HG03521 (cell line): Measurements from ENCODE around the gene ZNF444.
"Not testable (repeated sequence)": the region's sequence is repeated elsewhere in the genome, so short reads cannot be mapped to it uniquely, and the experiment has no call there.

Experiments used
- ATAC-seq: cut with Tn5 transposase; IDR thresholded peaks from one replicate; pipeline ENCODE4 v1.9.1; 2021; ENCODE audit warnings: mild to moderate bottlenecking, moderate library complexity; ENCODE audit not compliant: unreplicated experiment

ZNF444 gene

DNA sequence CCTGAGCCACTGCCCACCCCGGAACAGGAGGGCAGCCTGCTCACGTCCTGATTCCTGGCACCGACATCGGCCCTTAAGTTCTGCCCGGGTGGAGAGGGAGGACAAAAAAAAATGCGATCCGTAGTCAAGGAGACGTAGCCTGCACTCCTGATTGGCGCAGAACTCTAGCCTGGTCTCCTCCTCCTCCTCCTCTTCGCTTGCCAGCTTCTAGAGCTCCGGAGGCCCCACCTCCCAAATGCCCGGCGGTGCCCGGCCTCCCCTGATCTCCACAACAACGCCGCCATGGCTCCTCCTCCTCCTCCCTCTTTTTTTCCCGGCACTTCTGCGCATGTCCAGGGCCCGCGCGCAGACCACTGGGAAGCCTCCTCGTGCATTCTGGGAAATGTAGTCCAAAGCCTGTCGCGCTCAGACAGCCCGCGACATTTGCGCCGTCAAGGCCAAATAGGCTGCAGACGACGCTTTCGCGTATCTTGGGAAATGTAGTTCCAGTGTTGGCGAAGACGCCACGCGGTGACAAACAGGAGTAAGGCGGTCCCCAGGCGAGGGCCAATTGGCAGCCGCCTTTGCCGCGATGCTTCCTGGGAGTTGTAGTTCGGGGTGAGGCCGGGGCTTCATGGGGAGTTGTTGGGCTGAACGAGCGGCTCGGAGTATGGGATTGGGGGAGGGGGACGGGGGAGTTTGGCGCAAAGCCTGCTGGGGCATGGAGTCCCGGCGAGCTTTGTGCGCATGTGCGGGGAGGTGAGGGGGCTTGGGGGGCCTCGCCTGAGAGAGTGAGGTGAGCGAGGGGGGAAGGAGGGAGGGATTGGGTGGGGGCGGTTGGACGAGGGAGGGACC lies at the start of gene ZNF444:
TSS of gene ZNF444 (plus strand) at position 705 of the 834 bp plus-strand sequence. CDS start 5,625 bp downstream, outside the sequence.
- peak; percentile 91 for ATAC-seq

DNA sequence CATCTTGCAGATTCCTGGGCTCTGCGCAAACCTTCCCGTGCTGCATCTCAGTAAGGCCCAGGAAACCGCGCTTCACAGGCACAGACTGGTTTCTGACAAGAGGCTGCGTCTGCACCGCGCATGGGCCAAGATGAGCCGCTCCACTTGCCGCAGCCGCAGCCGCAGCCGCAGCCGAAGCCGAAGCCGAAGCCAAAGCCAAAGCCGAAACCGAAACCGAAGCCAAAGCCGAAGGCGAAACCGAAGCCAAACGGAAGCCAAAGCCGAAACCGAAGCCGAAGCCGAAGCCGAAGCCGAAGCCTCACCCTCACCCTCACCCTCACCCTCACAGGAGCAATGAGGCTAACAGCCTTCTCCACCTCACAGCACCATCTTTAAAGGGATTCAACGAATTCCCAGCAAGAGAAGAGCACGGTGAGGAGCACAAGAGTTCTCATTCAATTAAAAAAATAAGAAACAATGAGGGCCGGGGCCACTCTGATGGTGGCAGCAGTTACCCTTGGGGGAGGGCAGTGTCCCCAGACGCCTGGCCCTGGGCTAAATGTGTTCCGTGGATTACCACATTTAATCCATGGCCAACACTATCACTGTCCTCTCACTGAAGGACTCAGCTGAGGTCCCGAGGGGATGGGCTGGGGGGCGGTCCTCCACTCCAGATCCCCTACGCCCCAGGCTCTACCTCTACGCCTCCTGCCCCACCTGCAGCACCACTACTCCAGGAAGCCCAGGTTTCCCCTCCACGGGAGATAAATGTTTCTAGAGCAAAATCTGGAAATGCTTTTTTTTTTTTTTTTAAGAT lies 49.1 kb upstream of the ZNF444 start:
- no peak for ATAC-seq

DNA sequence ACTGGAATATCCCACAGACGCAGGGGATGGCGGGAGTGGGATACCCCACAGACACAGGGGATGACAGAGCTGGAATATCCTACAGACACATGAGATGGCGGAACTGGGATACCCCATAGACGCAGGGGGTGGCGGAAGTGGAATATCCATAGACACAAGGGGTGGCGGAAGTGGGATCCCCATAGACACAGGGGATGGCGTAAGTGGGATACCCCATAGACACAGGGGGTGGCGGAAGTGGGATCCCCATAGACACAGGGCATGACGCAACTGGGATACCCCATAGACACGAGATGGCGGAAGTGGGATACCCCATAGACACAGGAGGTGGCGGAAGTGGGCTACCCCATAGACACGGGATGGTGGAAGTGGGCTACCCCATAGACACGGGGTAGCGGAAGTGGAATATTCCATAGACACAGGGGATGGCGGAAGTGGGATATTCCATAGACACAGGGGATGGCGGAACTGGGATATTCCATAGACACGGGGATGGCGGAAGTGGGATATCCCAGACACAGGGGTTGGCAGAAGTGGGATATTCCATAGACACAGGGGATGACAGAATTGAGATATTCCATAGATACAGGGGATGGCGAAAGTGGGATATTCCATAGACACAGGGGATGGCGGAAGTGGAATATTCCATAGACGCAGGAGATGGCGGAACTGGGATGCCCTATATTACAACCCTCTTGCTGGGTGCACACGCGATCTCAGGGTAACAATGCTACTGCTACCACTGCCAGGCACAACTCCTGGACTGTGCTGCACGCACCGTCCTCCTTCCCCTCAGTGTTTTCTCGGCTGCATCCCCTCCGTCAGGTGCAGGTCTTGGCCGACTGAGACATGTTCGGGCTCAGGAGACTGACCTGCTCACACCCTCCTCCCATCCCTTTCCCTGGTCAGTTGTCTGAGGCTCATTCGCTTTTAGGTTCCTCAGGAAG lies 48.1 kb upstream of the ZNF444 start:
- no peak for ATAC-seq

DNA sequence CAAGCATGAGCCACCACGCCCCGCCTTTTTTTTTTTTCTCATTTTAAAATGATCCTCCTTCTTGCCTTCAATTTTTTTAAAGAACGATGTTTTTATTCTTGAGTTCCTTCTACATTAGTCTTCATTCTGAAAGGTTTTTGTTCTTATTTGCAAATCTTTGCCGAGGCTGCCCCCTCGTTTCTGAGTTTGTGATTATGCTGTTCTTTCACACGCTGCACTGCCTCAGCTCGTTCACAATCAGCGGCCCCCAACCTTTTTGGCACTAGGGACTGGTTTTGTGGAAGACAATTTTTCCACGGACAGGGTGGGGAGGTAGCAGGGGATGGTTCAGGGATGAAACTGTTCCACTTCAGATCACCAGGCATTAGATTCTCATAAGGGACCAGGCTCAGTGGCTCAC lies 46.6 kb upstream of the ZNF444 start:
- ATAC-seq: no peak

DNA sequence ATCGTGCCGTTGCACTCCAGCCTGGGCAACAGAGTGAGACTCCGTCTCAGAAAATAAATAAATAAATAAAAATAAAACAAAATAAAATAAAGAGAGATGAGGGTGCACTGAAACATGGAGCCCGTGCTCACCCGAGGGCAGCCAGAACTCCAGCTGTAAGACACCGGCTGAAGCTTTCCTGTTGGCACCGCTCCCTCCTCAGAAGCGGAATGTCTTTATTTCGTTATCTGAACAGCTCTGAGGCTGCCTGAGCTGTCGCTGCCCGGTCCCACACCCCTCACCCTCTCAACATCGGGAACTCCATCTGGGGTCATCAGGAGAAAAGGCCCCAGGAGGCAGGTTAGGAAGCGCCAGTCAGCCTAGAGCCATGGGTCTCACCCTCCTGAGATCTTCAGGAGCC lies 44.4 kb upstream of the ZNF444 start:
- ATAC-seq: no peak

DNA sequence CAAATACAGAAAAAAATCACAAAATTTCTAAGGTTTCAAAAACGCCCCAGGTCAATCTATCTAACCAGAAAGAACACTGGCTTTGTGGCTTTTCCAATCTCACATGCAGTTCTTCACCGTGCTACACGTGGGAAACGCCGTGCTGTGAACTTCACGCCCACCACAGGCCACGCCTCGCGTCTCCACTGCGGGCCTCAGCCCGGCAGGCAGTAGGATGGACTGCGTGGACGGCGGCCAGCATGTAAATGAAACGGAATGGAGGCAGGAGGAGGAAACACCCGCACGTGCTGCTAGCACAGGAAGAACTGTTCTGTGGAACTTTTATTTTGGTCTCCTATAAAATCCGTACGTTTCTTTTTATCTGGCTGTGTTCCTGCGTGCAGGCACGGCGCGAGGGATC lies 43.8 kb upstream of the ZNF444 start:
- ATAC-seq: no peak

DNA sequence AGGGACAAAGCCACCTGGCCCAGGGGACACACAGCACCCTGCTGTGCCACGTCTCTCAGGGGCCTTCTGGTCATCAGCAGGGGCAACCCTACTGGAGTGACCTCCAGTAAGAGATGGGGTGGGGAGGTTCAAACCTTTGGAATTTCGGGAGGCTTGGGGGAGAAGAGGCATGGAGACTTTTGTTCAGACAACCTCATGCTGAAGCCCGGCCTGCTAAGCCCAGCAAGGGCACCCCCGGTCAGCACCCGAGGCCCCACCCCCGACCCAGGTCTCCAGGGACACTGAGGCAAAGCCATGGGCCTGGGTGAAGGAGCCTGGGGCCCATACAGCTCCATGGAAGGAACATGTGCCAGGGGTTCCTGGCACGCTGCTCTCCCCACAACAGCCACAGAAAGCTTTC lies 43.3 kb upstream of the ZNF444 start:
- no peak for ATAC-seq

DNA sequence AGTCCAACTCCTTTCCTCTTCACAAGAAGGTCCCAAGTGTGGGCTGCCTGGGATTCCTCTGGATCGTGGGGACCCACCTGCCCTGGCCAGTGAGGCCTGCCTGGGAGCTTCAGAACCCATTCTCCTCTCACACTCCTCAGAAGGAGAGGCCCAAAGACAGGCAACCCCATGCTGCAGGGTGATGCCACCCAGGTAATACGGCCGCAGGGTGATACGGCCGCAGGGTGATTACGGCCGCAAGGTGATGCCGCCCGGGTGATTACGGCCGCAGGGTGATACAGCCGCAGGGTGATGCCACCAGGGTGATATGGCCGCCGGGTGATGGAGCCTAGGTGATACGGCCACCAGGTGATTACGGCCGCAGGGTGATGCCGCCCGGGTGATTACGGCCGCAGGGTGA lies 42.9 kb upstream of the ZNF444 start:
- not testable (repeated sequence) for ATAC-seq

DNA sequence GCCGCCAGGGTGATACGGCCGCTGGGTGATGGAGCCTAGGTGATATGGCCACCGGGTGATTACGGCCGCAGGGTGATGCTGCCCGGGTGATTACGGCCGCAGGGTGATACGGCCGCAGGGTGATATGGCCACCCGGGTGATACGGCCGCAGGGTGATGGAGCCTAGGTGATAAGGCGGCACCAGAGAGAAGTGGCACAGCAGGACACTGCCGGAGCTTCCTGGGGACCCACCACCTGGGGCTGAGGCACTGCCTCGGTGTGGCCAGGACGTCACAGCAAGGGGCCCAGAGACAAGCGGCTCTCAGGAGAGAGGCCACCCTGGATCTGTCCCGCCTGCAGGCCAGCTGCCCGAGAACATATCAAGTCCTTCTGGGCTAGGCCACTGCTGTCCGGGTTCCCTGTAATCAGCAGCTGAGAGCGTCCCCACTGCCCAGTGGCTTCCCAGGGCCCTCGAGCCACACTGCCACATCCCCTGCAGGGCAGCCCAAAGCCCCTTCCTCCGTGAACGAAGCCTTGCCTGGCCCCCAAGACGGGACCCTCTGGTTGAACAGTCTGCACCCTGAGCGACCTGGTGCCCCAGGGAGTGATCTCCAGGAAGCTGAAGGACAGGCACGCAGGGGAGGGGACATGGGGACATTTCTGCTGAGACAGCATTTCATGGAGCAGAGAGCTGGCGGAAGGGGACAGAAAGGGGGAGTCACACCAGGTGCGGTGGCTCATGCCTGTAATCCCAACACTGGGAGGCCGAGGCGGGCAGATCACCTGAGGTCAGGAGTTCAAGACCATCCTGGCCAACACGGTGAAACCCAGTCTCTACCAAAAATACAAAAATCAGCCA lies 42.1 kb upstream of the ZNF444 start:
- no peak for ATAC-seq

DNA sequence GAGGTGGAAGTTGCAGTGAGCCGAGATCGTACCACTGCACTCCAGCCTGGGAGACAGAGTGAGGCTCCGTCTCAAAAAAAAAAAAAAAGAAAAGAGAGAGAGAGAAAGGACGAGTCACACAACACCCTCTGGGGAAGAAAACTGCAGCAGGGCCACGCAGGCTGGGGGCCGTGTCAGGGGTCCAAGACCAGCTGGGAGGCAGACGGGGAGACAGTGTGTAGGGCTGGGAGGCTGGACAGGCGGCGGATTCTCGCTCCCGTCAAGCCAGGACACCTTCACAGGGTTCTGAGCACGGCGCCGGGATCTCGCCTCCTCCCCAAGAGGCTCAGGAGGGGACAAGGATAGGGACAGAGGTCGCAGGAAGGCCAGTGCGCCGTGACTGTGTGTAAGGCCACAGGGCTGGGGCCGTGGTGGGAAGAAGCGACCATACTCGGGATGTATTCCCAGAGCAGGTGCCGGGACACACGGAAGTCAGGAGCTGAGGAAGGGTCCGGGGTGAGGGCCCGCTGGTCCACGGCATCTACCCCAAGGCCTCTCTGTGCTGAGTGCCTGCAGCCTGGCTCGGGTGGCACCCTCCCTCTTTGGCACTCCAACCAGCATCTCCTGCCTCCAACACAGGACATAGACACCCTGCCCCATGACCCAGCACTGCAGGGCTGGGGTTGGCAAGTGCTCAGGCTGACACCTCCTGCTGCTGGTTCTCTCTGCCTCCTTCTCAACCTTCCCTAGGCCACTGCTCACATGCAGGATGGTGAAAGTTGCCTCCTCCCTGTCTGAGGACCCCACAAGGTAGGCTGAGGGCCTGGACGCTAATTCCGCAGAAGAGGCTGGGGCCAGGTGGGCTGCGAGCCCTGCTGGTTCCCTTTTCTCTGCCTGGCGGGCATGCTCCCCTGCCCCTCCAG lies 41.2 kb upstream of the ZNF444 start:
- ATAC-seq: no peak

DNA sequence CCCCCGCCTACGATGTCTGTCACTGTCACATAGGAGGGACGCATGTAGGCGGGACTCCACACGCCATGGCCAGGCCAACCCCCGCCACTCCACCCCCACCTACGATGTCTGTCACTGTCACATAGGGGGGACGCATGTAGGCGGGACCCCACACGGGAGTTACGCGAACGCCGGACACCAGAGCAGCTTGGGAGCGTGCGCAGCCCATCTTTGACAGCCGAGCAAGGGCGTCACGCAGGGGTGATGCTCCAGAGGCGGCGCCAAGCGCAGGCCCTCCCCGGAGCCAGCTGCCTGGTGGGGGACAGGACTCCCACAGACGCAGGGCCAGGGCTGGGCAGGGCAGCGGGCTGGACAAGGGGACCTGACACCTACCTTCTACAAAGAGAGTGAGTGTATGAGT lies 40.0 kb upstream of the ZNF444 start:
- no peak for ATAC-seq

DNA sequence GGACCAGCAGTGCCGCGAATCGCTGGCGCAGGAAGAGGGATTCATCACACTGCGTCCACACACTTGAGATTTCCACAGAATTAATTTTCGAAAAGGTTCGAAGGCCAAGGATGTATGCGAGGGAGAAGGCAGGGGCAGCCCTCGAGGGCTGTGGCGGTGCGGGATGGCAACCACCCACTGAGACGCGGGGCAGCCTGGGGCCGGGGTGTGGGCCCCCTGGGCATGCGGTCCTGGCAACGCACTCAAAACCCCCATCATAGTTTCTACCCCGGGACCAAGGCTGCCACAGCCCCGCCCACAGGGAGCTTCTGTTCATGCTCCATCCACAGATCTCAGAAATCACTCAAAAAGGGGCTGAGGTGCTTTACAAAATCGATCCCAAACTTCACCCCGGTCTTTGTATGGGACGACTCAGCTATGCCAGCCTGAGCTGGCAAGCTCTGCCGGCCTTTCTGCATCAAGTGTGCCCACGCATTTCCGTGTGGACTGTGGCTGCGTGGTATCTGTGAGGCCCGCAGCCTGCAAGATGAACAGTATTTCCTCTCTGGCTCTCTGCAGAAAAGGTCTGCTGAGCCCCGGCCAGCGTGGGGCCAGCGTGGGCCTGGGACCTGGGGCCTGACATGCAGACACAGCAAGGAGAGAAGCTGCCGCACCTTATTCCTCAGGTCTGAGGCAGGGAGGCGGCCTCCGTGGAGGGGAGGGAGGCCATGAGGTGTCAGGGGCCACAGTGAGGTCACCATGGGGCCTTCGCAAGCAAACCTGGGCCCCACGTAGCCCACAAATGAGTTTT lies 39.1 kb upstream of the ZNF444 start:
- no peak for ATAC-seq

DNA sequence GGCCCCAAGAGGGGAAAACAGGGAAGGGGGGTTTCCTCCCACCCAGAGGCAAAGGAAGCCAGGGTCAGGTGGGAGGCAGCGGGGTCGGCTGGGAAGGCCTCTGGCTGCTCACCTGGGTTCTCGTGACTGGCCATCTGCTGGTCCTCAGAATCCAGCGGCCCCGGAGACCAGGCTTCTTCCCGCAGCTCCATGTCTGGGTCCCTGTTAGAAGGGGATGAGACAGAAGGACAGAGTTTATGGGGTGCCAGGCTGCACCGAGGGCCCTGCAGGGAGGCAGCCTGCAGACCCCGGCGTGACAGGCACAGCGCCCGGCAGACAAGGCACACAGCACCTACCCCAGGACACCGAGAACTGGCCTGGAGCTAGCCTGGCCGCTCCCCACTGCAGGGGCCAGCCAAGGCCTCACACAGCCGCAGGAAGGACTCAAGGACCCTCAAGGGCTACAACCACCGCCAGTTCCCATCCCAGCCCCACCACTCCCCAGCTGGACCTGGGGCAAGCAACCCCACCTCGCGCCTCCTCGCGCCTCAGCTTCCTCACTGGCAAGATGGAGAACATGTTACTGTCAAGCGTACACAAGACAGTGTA lies 38.0 kb upstream of the ZNF444 start:
- ATAC-seq: no peak

DNA sequence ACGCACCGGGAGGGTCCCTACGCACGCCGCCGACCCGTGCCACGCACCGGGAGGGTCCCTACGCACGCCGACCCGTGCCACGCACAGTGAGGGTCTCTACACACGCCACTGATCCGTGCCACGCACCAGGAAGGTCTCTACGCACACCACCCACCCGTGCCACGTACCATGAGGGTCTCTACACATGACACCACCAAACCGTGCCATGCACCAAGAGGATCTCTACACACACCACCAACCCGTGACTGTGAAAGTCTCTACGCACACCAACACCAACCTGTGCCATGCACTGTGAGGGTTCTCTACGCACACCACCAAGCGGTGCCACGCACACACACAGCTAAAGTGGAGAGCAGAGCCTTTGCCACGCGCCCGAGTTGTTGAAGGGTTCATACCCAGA lies 36.7 kb upstream of the ZNF444 start:
- no peak for ATAC-seq

DNA sequence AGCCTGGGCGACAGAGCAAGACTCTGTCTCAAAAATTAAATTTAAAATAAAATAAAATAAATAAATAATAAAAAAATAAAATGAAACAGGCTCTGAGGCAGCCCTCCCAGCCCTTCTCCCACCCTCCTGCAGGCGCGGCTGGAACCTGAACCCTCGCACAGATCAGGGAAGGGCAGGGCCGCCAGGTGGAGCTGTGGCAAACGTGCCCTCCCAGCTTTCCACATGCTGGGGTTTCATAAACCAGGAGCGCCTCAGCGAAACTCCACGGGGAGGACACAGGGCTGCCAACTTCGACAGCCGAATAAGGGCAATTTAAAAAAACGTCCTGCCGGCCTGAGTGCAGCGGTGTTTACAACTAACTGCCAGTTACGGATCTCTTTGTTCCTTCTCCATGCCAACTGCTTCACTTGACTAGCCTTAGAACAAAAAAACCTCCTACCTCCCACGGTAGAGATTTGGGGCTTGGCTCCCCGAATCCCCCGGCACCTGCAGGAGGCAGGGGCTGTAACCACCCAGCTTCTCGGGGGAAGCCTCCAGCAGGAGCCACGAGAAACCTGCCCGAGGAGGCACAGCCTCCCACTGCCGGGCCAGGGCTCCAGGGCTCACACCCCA lies 35.9 kb upstream of the ZNF444 start:
- ATAC-seq: no peak

DNA sequence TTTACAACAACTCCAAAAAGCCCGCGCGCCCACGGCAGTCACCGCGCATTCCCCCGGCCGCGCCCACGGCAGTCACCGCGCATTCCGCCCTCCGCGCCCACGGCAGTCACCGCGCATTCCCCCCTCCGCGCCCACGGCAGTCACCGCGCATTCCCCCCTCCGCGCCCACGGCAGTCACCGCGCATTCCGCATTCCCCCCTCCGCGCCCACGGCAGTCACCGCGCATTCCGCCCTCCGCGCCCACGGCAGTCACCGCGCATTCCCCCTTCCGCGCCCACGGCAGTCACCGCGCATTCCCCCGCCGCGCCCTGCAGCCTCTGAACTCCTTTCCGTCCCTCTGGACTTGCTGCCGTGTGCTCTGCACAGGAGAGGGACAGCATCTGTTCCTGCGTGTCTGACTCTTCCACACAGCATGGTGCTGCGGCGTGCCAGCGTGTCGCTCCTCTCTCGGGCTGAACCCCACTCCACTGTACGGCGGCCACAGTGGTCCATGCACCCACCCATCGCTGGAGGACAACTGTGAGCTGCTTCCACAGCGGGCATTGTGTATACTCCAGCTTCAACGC lies 35.2 kb upstream of the ZNF444 start:
- not testable (repeated sequence) for ATAC-seq

DNA sequence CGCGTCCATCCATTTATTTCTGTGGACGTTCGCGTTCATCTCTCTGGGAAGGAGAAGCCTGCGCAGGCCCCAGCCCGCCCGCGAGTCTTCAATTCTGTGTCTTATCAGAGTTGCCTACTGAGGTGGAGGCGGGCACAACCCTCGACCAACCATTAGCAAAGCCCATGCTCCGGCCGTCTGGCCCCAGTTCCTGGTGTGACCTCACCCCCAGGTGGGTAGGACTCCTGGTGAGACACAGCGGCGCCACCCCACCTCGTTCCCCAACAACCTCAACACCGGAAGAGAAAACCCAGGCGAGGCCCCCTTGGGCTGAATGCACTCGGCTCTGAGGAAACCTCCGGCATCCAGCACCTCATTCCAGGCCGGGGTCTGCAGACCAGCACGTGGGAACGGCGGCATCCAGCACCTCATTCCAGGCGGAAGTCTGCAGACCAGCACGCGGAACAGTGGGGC lies 34.7 kb upstream of the ZNF444 start:
- ATAC-seq: no peak
